Mononuclear cell (primary cell): ENCODE results near the gene TNFSF13. TPM values are rescaled to one million over a fixed set of nuclear protein-coding genes. Genes with fewer than 3 reads are reported as not detected.

Source experiments
- H3K27me3 ChIP-seq: 2 replicates; pipeline ENCODE4 v1.6.0; 2011; ENCODE audit warnings: low read length, control low read depth; ENCODE audit not compliant: insufficient read depth
- H3K4me1 ChIP-seq: 2 replicates; pipeline ENCODE4 v1.5.1; 2011; ENCODE audit warnings: mild to moderate bottlenecking, low read length, control low read depth; ENCODE audit not compliant: insufficient read depth
- H3K4me3 ChIP-seq: 2 replicates; pipeline ENCODE4 v1.5.1; 2011; ENCODE audit warnings: mild to moderate bottlenecking, low read length, moderate library complexity
- H3K9me3 ChIP-seq: 2 replicates; pipeline ENCODE4 v1.5.1; 2011; ENCODE audit warnings: low read depth, mild to moderate bottlenecking, control low read depth, low read length
- total RNA-seq: library from RNA; depleted of rRNA; stranded (reverse); fragments of >200 nt; gene quantifications from one replicate; pipeline ENCODE4 v1.2.3, GENCODE V29; 2012

Gene TNFSF13
- total RNA-seq, 1 donor: 44.9 TPM

- no peaks in the 10 kb centered on the region for H3K9me3 ChIP-seq
- no peaks in the 10 kb centered on the region for H3K27me3 ChIP-seq
- H3K4me3 ChIP-seq: peak overlapping the region; percentile 59
- peaks cover 63% of the 10 kb centered on the region for H3K4me1 ChIP-seq
Measured at GRCh38 chr17:7561028-7561575, 2.6 kb downstream of the TNFSF13 start.

DNA sequence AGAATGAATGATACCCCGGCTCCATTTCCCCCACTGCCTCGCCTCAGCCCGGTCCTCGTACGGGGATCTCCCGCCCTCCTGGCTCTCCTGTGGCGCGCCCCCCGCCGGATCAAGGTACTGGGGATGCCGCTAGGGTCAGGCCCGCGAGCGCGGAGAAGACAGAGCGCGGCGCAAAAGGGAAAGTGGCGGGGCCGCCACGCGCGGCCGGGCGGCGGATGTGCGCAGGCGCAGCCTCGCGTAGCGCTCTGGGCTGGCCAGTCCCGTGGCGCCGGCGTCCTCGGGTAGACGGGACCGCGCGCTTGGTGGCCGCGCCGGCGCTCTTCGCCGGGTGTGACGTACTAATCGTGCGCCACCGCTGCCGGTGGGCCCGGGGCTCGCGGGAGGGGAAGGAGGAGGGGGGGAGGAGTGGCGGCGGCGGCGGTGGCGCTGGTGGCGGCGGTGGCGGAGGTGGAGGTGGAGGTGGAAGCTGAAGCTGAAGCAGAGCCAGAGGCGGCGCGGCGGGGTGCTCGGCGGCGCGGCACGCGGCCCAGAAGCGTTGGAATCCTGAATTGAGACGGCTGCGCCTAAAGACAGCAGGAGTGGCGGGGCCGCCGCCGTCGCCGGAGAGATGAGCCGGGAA is 3.1 kb downstream of the TNFSF13 start, which contains the start of gene SENP3:
Gene SENP3, plus strand, starts transcription at position 331 of the 619 bp plus-strand sequence. CDS start 1,158 bp downstream, outside the sequence.
- H3K27me3 ChIP-seq: no peaks in the 10 kb centered on the region
- no peaks in the 10 kb centered on the region for H3K9me3 ChIP-seq
- H3K4me1 ChIP-seq: peaks cover 60% of the 10 kb centered on the region
- peak within 1 kb of the TSS; percentile 59 for H3K4me3 ChIP-seq

GRCh38 chr17:7562208-7562605 is 3.7 kb downstream of the TNFSF13 start:
- H3K27me3 ChIP-seq: no peaks in the 10 kb centered on the region
- H3K4me1 ChIP-seq: peaks cover 55% of the 10 kb centered on the region
- H3K4me3 ChIP-seq: peak overlapping the region; percentile 52
- no peaks in the 10 kb centered on the region for H3K9me3 ChIP-seq

GRCh38 chr17:7563115-7563869 is 4.7 kb downstream of the TNFSF13 start:
- Histone ChIP-seq H3K9me3 (no peaks in the 10 kb centered on the region), H3K4me1 (peaks cover 44% of the 10 kb centered on the region), H3K27me3 (no peaks in the 10 kb centered on the region), H3K4me3 (no peak overlapping the region)

- H3K27me3 ChIP-seq: no peaks in the 10 kb centered on the region
- no peak overlapping the region for H3K4me3 ChIP-seq
- H3K4me1 ChIP-seq: peaks cover 18% of the 10 kb centered on the region
- H3K9me3 ChIP-seq: no peaks in the 10 kb centered on the region
Measured at GRCh38 chr17:7569571-7569970, 11.0 kb downstream of the TNFSF13 start.

GRCh38 chr17:7570351-7570750 is 11.8 kb downstream of the TNFSF13 start:
- Histone ChIP-seq H3K27me3 (no peaks in the 10 kb centered on the region), H3K4me1 (peaks cover 26% of the 10 kb centered on the region), H3K4me3 (no peak overlapping the region), H3K9me3 (no peaks in the 10 kb centered on the region)

GRCh38 chr17:7572338-7572587 is 13.7 kb downstream of the TNFSF13 start:
- no peaks in the 10 kb centered on the region for H3K27me3 ChIP-seq
- H3K9me3 ChIP-seq: no peaks in the 10 kb centered on the region
- H3K4me3 ChIP-seq: peak overlapping the region; percentile 62
- peaks cover 45% of the 10 kb centered on the region for H3K4me1 ChIP-seq

DNA sequence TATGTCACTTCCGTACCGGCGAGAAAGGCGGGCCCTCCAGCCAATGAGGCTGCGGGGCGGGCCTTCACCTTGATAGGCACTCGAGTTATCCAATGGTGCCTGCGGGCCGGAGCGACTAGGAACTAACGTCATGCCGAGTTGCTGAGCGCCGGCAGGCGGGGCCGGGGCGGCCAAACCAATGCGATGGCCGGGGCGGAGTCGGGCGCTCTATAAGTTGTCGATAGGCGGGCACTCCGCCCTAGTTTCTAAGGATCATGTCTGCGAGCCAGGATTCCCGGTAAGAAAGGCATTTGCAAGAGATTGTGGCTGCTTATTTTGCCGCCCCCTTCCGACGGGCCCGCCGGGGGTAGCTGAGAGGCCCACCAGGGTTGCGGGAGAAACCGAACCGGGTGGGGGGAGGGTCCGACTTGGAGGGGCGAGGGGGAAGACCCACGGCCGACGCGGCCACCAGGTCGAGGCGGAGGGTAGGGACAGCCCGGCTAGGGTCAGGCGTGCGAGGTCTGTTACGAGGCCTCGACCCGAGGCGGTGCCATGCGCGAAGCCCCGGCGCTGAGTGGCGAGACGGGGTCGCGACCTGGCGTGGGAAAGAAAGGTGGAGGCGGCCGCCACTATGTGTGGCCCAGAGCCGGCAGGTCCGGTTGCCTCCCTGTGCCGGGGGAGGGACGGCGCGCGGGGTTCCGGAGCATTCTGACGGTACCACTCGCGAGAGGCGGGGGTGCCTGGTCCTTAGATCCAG is 14.2 kb downstream of the TNFSF13 start:
- Histone ChIP-seq H3K4me1 (peaks cover 50% of the 10 kb centered on the region), H3K27me3 (no peaks in the 10 kb centered on the region), H3K9me3 (no peaks in the 10 kb centered on the region), H3K4me3 (peak overlapping the region; percentile 96)

GRCh38 chr17:7573324-7574080 is 15.0 kb downstream of the TNFSF13 start:
- H3K4me1 ChIP-seq: peaks cover 57% of the 10 kb centered on the region
- H3K27me3 ChIP-seq: no peaks in the 10 kb centered on the region
- peak overlapping the region; percentile 96 for H3K4me3 ChIP-seq
- no peaks in the 10 kb centered on the region for H3K9me3 ChIP-seq

GRCh38 chr17:7574176-7574953 is 15.8 kb downstream of the TNFSF13 start:
- Histone ChIP-seq H3K4me1 (peaks cover 66% of the 10 kb centered on the region), H3K27me3 (no peaks in the 10 kb centered on the region)

DNA sequence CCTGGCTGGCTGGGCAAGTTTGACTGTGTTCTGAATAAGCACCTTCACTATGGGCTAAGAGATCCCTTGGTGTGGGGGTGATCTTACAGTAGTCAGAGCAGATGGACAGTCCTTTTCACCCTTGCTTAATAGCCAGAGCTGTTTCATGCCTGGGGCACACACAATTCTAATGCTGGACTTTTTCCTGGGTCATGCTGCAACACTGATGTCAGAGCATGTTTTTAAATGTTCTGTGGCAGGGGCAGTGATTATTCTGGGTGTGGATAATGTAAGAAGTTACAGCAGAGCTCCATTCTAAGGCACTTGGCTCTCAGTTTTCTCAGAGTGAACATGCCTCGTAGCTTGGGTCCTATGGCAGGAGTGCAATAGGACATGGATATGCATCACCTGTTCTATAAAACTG is 16.9 kb downstream of the TNFSF13 start:
- H3K4me1 ChIP-seq: peaks cover 77% of the 10 kb centered on the region
- H3K4me3 ChIP-seq: no peak overlapping the region
- no peaks in the 10 kb centered on the region for H3K9me3 ChIP-seq
- no peaks in the 10 kb centered on the region for H3K27me3 ChIP-seq

More at GRCh38 chr17:7574176-7574953, 15.8 kb downstream of the TNFSF13 start:
- H3K9me3 ChIP-seq: no peaks in the 10 kb centered on the region
- peak overlapping the region; percentile 96 for H3K4me3 ChIP-seq

DNA sequence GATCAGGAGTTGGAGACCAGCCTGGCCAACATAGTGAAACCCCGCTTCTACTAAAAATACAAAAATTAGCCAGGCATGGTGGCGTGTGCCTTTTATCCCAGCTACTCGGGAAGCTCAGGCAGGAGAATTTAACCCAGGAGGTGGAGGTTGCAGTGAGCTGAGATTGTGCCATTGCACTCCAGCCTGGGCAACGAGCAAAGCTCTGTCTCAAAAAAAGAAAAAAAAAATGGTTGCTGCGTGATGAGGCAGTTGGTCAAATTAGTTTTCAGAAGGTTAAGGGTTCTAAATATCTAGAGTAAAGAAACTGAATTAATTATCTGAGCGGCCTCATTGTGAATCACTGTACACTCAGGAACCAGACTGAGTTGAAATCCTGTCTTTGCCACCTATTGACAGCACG is 17.4 kb downstream of the TNFSF13 start:
- no peaks in the 10 kb centered on the region for H3K9me3 ChIP-seq
- peaks cover 82% of the 10 kb centered on the region for H3K4me1 ChIP-seq
- H3K4me3 ChIP-seq: no peak overlapping the region
- H3K27me3 ChIP-seq: no peaks in the 10 kb centered on the region

- peaks cover 83% of the 10 kb centered on the region for H3K4me1 ChIP-seq
- no peaks in the 10 kb centered on the region for H3K9me3 ChIP-seq
- H3K27me3 ChIP-seq: no peaks in the 10 kb centered on the region
- H3K4me3 ChIP-seq: no peak overlapping the region
Measured at GRCh38 chr17:7576432-7576937, 17.9 kb downstream of the TNFSF13 start.
